ENCODE measurements around the gene C2orf92. TPM values are rescaled to one million over a fixed set of nuclear protein-coding genes. Genes with fewer than 3 reads are reported as not detected.

The C2orf92 gene
- total and polyA plus RNA-seq, 2 donors (not counting 3 experiments of a cell fraction or from before 2014, with no cell fraction given): 1.8 to 7.9 TPM

GRCh38 chr2:97704989-97705388 is 35.5 kb downstream of the C2orf92 start:
- H3K27me3 ChIP-seq (ENCODE audit: control insufficient read depth in 2 of 2, insufficient read depth in 2 of 2, low read length in 2 of 2): peaks cover 2% of the 10 kb centered on the region in 2 experiments

More at GRCh38 chr2:97704989-97705388, 35.5 kb downstream of the C2orf92 start:
- DNase-seq (ENCODE audit: low read depth, low spot score) (no peak), FAIRE-seq (no peak)
- ChIA-PET CTCF (interaction anchor here (1.4 kb wide), 1 partner anchor 680 kb away, joined by 4 read pairs; no protein-coding TSS in a partner anchor), POLR2A (no interaction called here)
- Histone ChIP-seq H3K27ac (ENCODE audit: insufficient read depth, low read depth, low read length) (no peak overlapping the region), H3K9ac (replicated peaks; ENCODE audit: extremely low read depth, insufficient read depth, low read length) (no peak overlapping the region), H3K36me3 (ENCODE audit: control insufficient read depth in 2 of 2, extremely low read depth in 1 of 2, insufficient read depth in 2 of 2, low read length in 2 of 2) (no peaks in the 10 kb centered on the region), H3K4me3 (replicated peaks in 1 of 3; ENCODE audit: insufficient read depth in 1 of 3, low read depth in 1 of 3, low read length in 3 of 3) (no peak overlapping the region), H3K4me1 (ENCODE audit: control insufficient read depth, extremely low read depth, insufficient read depth, low read length) (no peaks in the 10 kb centered on the region), H2AFZ (ENCODE audit: low read depth, low read length) (no peak overlapping the region), H3K9me3 (replicated peaks; ENCODE audit: control insufficient read depth, insufficient read depth, low read length) (no peaks in the 10 kb centered on the region), H4K20me1 (replicated peaks; ENCODE audit: control insufficient read depth, extremely low read depth, insufficient read depth, low read length) (no peaks in the 10 kb centered on the region), H3K79me2 (ENCODE audit: control insufficient read depth, insufficient read depth, low read length) (no peaks in the 10 kb centered on the region), H3K9me1 (replicated peaks; ENCODE audit: control insufficient read depth, extremely low read depth, insufficient read depth, low read length) (no peaks in the 10 kb centered on the region), H3K4me2 (ENCODE audit: insufficient read depth, low read length) (no peak overlapping the region)
- intact Hi-C loops (cut with micrococcal nuclease) (no loop called here), dilution Hi-C loops (cut with MboI; ENCODE audit: extremely low pct_ligation_motif_present, low sequenced_read_pairs) (no loop called here)
- TF ChIP-seq JUN (IDR thresholded peaks at IDR 0.05; ENCODE audit: borderline replicate concordance, insufficient read depth, insufficient read length, low read depth) (no peak), MAX (IDR thresholded peaks at IDR 0.05; ENCODE audit: insufficient read depth, insufficient read length) (no peak), MYC (IDR thresholded peaks at IDR 0.05; ENCODE audit: low read depth, low read length) (no peak), POLR2A (IDR thresholded peaks at IDR 0.05; ENCODE audit: low read depth, low read length) (no peak), GATA2 (IDR thresholded peaks at IDR 0.05; ENCODE audit: insufficient read depth, insufficient read length, low read depth, low read length) (no peak), CTCF (IDR thresholded peaks at IDR 0.05; ENCODE audit: extremely low read depth in 1 of 2, insufficient read depth in 1 of 2, low read depth in 1 of 2, low read length in 2 of 2) (no peak), EZH2 (IDR thresholded peaks at IDR 0.05; ENCODE audit: borderline replicate concordance, low read depth, low read length, severe bottlenecking) (no peak), POLR2AphosphoS5 (IDR thresholded peaks at IDR 0.05; ENCODE audit: insufficient read depth, low read depth, low read length) (no peak), FOS (IDR thresholded peaks at IDR 0.05; ENCODE audit: borderline replicate concordance, insufficient read depth, low read length) (no peak)
- BruUV-seq (replicated peaks): no TSS peak

All from endothelial cell of umbilical vein (primary cell).